Lower lobe of right lung (tissue), 2 donors: ENCODE data around the gene NUDT12. TPM values are rescaled to one million over a fixed set of nuclear protein-coding genes. Genes with fewer than 3 reads are reported as not detected.

ENCODE experiments used
- ATAC-seq, 2 donors: fragments of 200-7000 bp; cut with Tn5 transposase; one replicate each; pipeline ENCODE4 v1.9.1; 2020 to 2022; ENCODE audit warnings: mild to moderate bottlenecking in 2 of 2, moderate library complexity in 2 of 2
- DNase-seq: peaks from one replicate; pipeline ENCODE4 v3.0.0-alpha.2; 2020
- H3K27ac ChIP-seq: fragments of 200-600 bp; one replicate; pipeline ENCODE4 v1.8.0; 2022
- H3K27me3 ChIP-seq: fragments of 200-600 bp; one replicate; pipeline ENCODE4 v1.8.0; 2022; ENCODE audit warnings: low read depth
- H3K36me3 ChIP-seq: fragments of 200-600 bp; one replicate; pipeline ENCODE4 v1.8.0; 2022; ENCODE audit warnings: mild to moderate bottlenecking
- H3K4me1 ChIP-seq: fragments of 200-600 bp; one replicate; pipeline ENCODE4 v1.8.0; 2022
- H3K4me3 ChIP-seq: fragments of 200-600 bp; one replicate; pipeline ENCODE4 v1.8.0; 2022; ENCODE audit warnings: mild to moderate bottlenecking
- H3K9me3 ChIP-seq: fragments of 200-600 bp; one replicate; pipeline ENCODE4 v1.8.0; 2022
- CTCF ChIP-seq: fragments of 200-600 bp; IDR thresholded peaks from one replicate; pipeline ENCODE4 v1.8.0; 2022; ENCODE audit warnings: antibody characterized with exemption, mild to moderate bottlenecking
- intact Hi-C: fragments of 100-400 bp; cut with DNase I; formaldehyde crosslinking; loops from one replicate; pipeline ENCODE4 v1.11.0; 2022
- total RNA-seq: library from RNA; stranded (reverse); fragmentation: NEBNext Ultra II Directional; extraction: Animal tissue kit (Norgen Biotek cat#: 25700); gene quantifications from one replicate; pipeline ENCODE4 v1.2.1, GENCODE V29; 2021
- donor health status: DM: no; HTN: yes; CAD: no; lungs with severe emphysema.

NUDT12 gene
- total RNA-seq, 1 donor from 2014 or later, result 11.8 TPM

DNA sequence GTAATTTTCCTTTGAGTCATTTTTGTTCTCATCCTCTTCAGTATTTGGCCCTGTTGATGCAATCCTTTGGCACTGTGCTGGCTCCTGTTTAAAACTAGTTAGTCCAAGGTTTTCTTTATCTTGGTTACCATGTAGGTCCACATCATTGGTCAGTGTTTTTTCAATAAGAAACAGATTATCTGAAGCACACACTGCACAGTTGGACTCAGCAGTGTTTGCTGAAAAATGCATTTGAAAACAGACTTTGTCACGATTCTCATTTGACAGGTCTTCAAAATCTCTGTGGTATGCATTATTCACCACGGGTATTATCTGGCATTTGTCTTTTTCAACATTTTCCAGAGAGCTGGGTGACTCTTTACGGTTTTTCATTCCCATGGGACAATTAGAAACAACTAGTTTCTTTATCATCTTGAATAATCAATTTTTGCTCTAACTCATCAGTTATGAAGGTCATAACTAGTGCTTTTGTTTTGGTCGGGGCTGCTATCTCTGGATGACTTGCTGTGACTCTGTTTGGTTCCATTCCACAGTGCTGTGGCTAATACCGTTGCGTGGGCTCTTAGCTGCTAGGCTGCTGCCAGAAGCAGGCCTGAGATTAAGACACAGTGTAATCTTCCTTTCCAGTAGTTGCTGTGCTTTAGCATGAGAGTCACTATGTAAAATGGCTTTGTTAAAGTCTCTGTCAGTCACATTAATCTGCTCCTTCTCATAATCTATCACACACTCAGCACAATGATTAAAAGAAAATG, 36.2 kb downstream of the NUDT12 start:
- no peak for TF ChIP-seq CTCF
- intact Hi-C loops, result no loop called here
- H3K4me1 ChIP-seq, result no peaks in the 10 kb centered on the region
- no peak for ATAC-seq
- H3K27me3 ChIP-seq, result no peaks in the 10 kb centered on the region
- no peak overlapping the region for H3K4me3 ChIP-seq
- no peak for DNase-seq
- no peaks in the 10 kb centered on the region for H3K9me3 ChIP-seq
- no peak overlapping the region for H3K27ac ChIP-seq
- H3K36me3 ChIP-seq, result no peaks in the 10 kb centered on the region

DNA sequence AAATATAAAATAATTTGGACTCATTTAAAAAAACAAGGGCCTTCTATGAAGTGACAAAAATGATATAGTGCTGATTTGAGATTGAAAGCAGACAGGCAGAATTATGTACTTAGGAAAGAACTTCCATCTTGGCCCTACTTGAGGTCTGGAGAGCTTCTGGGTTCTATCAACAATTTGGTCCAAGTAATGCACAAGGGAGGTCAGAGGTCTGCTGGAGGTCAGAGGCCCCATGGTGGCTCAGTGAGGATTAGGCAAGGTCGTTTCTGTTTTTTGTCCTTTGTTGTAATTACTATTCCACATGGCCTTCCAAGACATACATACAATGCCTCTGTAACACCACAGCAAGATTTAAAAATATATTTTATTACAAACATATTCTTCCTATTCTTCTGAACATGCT, 37.2 kb downstream of the NUDT12 start:
- no peaks in the 10 kb centered on the region for H3K27me3 ChIP-seq
- intact Hi-C loops, result no loop called here
- H3K27ac ChIP-seq, result no peak overlapping the region
- no peaks in the 10 kb centered on the region for H3K4me1 ChIP-seq
- H3K9me3 ChIP-seq, result no peaks in the 10 kb centered on the region
- TF ChIP-seq CTCF, result no peak
- H3K4me3 ChIP-seq, result no peak overlapping the region
- DNase-seq (no peak), ATAC-seq (no peak)
- H3K36me3 ChIP-seq, result no peaks in the 10 kb centered on the region

GRCh38 chr5:103523319-103523718, 39.3 kb downstream of the NUDT12 start:
- H3K27ac ChIP-seq, result no peak overlapping the region
- no peaks in the 10 kb centered on the region for H3K9me3 ChIP-seq
- no peaks in the 10 kb centered on the region for H3K36me3 ChIP-seq
- TF ChIP-seq CTCF, result no peak
- no peak overlapping the region for H3K4me3 ChIP-seq
- DNase-seq, result no peak
- ATAC-seq, result no peak
- intact Hi-C loops, result no loop called here
- no peaks in the 10 kb centered on the region for H3K4me1 ChIP-seq
- H3K27me3 ChIP-seq, result no peaks in the 10 kb centered on the region

DNA sequence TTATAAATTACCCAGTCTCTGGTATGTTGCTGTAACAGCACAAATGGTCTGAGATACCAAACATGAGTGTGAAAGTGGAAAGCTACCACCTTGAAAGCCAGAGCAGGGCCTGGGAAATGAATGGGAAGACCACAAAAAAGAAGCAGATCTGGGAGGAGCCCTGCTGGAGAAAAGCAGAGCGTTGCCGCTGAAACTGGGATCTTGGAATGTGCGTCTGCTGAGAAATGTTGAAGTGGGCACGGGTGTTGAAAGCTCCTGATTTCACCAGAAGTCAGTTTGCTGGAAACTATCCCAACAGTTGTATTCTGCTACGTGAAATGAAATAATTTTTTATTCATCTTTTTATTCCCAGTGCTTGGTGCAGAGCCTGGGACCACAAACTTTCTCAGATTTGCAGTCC, 40.0 kb downstream of the NUDT12 start:
- Histone ChIP-seq H3K36me3 (no peaks in the 10 kb centered on the region), H3K27me3 (no peaks in the 10 kb centered on the region), H3K27ac (no peak overlapping the region), H3K4me1 (no peaks in the 10 kb centered on the region), H3K9me3 (no peaks in the 10 kb centered on the region), H3K4me3 (no peak overlapping the region)
- ATAC-seq, result peak; percentile 19 to 35
- no peak for TF ChIP-seq CTCF
- no peak for DNase-seq
- intact Hi-C loops, result no loop called here

GRCh38 chr5:103519550-103519949, 43.0 kb downstream of the NUDT12 start:
- H3K4me3 ChIP-seq, result no peak overlapping the region
- ATAC-seq (no peak), DNase-seq (no peak)
- H3K27ac ChIP-seq, result no peak overlapping the region
- H3K36me3 ChIP-seq, result no peaks in the 10 kb centered on the region
- intact Hi-C loops, result no loop called here
- no peaks in the 10 kb centered on the region for H3K4me1 ChIP-seq
- TF ChIP-seq CTCF, result no peak
- no peaks in the 10 kb centered on the region for H3K9me3 ChIP-seq
- no peaks in the 10 kb centered on the region for H3K27me3 ChIP-seq
